Lung microvascular endothelial cell (primary cell): Measurements from ENCODE around the gene GNB1. TPM values are rescaled to one million over a fixed set of nuclear protein-coding genes. Genes with fewer than 3 reads are reported as not detected.

Experiments
- DNase-seq, 2 donors: peaks; one replicate each; pipeline versions ENCODE4 v3.0.0 to v3.0.0-alpha.2; 2010; ENCODE audit warnings: low read depth in 2 of 2
- total RNA-seq: library from RNA; depleted of rRNA; stranded (reverse); fragments of >200 nt; gene quantifications from 2 replicates; pipeline ENCODE4 v1.2.1, GENCODE V29; 2014

GNB1 gene
- total RNA-seq, 1 donor from 2014 or later, result 93.5 TPM

DNA sequence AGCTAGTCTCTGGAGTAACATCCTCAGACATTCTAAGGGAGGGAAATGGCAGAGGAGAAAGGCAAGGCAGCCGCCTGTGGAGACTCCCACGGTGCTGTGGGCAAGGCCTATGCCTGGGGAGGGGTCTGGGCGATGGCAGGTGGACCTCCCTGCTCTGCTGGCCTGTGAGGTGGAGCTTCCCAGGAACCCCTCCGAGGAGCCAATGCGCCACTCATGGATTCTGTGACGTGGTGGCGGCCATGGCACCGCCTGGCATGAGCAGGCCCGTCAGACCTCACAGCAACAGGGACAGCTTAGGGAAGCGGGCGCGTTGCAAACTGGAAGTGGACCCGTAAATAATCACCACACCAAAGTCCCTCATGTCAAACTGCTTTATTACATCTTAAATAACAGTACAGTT is 106.0 kb downstream of the GNB1 start:
- DNase-seq, result no peak

DNA sequence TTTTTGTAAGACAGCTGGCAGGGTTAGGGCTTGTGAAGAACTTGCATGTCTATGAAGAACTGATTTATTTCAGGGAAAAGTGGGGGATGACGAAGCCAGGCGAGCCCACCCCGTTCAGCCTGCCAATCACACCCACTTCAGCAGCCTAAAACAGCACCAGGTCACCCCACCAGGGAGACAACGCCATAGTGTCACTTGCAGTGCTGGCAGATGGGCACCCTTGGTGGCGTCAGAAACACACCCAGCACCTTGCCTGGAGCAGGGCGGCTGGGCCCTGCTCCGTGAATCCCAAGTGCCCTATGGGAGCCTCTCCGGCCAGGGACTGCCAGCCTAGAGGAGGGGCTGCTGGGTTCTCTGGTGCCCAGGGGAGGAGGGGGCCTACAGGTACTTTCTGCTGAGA is 107.6 kb downstream of the GNB1 start:
- DNase-seq, result no peak

DNA sequence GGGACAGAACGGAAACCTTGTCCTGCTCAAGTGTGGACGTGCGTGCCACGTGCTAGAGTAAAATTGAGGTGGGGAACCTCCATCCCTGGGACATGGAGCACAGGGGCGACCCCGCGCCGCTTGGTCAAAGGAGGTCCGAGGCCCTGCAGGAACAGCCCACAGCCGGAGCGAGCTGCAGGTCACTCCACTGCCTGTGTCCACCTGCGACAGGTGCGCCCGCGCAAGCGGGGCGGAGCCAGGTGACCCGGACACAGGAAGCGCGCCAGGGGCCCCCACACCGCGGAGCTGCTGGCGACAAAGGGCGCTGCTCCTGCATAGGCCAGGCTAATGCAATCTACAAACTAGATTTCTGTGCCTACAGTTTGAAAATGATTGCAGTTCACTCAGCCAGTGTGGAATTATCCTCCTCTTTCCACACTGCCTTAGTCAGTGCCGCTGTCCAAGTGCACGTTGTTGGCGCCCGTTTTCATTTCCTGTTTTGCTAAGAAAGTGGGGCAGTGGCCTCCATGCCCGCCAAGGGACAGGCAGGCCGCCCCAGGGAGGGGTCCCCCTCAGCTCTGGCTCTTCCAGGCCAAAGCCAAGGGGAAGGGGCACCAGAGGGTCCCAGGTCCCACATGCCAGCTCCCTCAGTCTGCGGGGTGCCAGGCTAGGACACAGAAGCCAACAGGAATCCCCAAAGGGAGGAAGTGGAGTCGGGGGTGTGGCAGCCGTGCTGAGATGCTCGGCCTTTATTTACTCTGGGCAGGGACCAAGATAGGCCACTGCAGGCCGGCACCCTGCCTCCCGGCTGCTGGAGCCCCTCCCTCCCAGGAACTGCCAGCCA is 108.3 kb downstream of the GNB1 start:
- DNase-seq, result peak; percentile 54 to 57

DNA sequence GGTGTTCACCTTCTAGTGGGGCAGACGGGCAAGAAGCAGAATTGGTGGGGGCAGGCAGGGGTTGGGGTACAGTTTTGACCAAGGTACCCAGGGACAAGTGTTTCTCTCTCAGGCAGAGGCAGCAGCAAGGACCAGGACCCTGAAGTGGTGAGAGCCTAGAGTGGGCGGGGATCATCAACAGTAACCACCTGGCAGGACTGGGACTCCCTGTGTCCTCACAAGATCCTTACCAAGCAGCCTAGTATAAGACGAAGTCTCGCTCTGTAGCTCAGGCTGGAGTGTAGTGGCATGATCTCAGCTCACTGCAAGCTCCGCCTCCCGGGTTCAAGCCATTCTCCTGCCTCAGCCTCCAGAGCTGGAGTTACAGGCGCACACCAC is 109.4 kb downstream of the GNB1 start:
- DNase-seq, result no peak

DNA sequence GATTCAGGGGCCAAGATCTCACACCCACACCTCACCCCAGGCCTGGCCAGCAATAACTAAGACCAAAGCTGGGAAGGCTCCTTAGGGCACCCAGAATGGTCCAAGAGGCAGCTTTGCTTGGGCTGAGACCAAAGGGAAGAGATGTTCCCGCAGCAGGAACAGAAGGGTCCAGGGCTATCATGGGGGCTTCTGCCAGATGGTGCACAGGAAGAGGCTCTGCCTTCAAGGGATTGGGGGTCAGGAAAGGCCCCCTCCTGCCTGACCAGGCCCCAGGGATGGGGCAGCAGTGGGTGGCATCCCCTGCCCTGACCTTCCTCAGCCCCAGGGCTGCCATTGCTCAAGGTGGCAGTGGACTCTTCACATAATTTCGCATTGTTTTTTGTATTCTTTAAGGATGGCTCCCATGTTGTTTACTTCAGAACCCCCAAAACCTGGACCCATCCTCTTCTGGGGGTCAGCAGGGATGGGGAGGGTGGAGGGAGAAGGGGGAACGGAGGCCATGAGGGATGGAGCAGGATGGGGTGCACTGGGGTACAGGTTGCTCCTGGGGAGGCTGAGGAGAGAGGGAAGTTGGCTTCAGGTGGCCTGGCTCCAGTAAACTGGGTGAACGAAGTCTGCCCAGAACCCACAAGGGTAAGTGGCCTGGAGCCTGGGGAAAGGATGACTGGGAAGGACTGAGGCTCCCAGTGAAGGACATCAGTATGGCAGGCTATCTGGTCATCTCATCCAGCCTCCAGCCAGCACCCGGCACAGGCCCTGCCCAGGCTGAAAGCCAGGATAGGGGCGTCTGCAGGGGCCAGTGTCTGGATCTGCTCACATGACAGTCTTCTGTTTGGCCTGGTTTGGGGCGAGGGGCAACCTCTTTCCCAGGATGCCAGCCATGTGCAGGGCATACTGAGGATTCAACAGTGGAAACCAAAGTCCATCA is 110.0 kb downstream of the GNB1 start:
- DNase-seq, result no peak

DNA sequence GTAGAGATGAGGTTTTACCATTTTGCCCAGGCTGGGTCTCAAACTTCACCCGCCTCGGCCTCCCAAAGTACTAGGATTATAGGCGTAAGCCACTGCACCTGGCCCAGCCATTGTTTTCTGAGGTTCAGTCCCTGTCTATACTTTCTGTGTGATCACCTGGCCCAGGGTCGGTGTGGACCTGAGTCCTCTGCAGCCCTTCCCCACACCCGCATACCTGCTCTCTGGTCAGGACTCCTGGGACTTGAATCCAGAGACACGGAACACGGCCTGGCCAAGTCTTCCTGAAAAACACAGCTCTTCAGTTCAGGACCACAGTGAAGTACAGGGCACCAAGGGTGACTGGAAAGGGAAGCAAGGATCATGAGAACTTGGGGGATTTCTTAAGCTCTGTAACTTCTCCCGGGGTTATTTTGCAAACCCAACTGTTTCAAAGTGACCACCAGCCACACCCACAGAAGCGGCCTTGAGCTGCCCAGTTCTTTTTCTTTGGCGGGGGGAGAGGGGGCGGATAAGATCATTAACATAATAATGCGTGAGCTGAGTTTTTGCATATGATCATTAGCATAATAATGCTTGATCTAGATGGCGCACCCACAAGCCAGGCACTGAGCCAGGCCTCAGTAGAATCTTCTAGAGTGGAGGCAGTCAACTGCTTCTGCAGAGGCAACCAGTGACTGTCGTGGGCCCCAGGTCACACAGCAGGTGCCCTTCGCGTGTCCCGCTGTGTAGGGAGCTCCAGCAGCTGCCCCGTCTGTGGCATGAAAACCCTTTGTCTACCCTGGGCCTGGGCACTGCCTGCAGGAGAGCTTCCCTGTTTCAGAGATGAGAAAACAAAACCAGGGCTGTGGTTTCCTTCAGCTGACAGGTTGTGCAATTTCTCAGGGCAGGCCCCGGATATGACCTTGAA is 110.9 kb downstream of the GNB1 start:
- DNase-seq, result peak in 1 of 2 donors; percentile 27

DNA sequence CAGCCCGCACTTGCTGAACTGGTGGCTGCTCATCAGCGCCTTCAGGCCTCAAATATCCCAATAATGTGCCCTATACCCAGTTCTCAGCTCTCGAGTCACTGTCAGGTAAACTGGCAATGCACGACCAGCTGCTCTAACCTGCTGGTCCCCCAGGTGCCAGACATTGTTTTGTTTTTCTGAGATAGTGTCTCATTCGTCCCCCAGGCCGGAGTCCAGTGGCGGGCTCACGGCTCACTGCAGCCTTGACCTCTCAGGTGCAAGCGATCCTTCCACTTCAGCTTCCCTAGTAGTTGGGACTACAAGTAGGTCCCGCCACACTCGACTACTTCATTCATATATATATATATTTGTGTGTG is 111.6 kb downstream of the GNB1 start:
- no peak for DNase-seq

DNA sequence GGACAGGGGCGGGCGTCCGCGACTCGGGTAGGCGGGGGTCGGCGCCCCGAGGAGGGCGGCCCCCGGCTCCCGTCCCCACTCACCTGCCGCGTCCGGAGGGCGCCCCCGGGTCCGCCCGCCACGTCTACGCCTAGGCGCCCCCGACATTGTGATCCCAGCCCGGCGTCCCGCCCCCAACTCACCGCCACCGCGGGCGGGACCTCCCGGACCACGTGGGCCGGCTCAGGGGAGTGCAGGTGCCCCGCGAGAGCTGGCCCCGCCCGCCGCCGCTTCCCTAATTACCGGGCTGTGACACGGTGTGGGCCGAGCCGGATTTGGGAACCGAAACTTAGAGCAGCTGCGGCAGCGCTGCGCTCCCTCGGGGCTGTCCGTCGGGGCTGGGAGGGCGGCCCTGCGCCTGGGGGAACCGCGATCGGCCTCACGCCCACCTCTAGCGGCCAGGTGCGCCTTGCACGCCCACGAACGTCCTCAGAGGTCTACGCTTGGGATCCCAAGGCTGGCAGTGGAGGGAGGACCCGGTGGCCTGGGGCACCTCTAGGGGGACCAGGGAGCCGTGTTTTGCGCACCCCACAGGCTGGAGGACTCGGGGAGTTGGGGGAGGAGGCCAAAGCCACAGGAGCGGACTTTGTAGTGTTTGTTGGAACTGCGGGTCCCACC is 112.1 kb downstream of the GNB1 start:
- DNase-seq, result peak in 1 of 2 donors; percentile 28

DNA sequence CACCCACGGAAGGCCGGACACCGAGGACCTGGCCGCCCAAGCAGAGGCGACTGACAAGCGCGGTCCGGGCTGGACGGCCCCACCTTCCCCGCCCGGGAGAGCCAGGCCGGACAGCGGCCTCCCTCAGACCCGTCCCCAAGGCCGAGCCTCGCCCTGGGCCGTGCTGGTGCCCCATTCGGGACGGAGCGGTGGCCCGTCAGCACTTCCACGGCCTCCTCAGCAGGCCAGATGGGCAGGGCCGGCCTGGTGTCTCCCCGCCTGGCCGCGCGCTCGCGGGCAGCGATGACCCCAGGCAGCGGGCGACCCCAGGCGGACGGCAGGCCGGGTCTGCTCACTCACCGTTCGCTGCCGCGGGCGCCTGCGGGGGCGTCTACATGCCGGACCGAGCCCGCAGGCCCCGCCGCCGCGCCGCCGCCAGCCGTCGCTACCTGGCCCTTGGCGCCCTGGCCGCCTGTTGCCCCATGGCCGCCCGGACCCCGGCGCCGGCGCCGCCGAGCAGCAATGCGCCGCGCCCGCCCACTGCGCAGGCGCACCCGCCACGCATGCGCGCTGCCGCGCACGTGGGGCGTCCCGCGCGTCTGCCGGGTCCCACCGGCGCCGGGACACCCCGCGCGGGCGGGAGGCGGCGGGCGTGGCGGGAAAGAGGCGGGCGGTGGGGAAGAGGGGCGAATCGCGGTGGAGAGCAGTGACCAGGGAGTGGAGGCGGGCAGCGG is 112.8 kb downstream of the GNB1 start, which contains the start of gene NADK:
Gene NADK, minus strand, starts transcription at position 521 of the 713 bp plus-strand sequence. CDS start 13,064 bp downstream, outside the sequence.
- peak; percentile 61 to 76 for DNase-seq

DNA sequence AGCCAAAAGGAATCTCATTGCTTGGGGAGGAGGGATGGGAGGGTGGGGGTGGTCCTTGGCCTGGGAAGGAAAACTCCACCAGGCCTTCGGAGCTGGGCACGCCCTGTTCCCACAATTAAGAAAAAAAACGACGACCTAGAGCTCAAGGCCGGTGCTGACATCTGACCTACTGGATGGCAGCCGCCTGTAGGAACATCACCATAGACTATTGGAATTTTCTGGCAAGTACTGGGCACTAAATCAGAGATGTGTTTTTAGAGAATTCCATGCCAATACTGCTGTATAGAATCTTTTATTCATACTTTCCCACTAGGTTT is 113.3 kb downstream of the GNB1 start:
- DNase-seq, result peak in 1 of 2 donors; percentile 40

DNA sequence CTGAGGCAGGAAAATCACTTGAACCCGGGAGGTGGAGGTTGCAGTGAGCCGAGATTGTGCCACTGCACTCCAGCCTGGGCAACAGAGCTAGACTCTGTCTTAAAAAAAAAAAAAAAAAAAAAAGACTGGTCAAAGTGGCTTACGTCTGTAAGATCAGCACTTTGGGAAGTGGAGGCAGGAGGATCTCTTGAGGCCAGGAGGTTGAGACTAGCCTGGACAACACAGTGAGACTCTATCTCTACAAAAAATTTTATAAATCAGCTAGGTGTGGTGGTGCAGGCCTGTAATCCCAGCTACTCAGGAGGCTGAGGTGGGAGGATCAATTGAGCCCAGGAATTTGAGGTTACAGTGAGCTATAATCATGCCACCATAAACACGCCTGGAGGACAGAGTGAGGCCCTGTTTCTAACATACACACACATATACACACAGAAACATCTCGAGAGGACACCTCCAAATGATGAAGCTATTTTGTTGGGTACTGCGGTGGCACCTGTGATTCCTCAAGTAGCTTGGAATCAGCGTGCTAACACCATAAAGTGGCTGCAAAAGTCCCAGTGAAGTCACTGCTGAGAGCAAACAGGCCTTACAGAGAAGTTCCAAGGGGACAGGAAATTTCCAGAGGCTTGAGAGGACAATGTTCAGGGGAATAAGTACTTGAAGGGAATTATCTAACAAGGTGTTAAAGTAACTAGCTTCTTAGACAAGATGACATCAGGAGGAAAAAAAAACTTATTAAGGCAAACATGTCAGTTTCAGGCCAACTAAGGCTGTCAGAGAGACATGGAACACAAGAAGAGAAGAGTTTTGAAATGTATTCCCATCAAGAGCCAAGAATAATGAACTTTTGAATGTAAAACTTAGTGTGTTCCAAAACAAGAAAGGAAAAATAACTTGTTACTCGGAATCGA is 114.0 kb downstream of the GNB1 start:
- DNase-seq, result no peak

DNA sequence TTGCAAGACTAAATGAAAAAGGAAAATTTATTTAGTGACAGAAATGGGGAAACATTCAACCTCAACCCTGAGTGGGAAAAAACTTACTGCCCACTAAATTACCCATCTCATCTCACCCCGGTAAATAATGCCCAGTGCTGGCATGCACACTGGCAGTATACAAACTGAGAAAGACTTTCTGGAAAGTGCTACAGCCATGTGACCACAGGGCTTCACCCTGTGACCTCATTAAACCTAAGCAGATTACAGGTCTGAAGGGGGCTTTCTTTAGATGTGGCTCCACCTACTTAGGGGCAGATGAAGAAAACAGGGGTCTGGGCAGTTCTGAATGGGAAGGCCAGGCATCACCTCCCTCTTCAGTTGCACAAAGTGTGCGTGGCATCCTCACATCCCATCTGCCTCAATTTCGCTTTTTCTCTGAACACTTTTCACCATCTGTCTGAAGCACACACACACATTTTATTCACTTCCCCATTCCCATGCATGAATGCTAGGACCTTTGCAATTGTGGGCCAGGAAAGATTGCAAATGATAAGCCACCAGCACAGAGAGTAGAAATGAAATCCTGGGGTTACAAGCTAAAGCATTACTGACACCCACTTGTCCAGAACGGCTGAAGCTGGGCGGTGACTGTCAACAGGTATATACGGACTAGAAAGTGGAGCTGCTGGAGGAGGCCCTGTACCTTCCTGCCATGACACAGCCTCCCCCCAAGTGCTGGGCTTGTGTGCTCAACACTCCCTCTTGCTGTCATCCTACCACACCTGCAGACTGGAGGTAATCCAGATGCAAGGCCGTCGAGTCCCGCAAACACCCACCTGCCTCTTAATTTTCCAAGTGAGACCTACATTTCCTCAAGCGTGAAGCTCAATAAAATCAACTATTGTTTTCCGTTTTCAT is 115.3 kb downstream of the GNB1 start:
- DNase-seq, result no peak

DNA sequence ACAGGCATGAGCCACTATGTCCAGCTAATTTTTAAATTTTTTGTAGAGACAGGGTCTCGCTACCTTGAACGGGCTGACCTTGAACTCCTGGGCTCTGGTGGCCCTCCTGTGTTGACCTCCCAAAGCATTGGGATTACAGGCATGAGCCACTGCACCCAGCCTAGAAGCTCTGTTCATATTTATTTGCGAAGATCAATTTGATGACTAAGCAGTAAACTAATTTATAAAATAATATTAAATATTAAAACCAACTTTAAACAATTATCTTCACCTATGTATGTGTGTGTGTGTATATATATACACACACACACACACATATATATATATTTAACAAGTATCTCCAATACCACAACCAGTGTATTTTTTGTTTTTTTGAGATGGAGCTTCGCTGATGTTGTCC is 117.0 kb downstream of the GNB1 start:
- no peak for DNase-seq

DNA sequence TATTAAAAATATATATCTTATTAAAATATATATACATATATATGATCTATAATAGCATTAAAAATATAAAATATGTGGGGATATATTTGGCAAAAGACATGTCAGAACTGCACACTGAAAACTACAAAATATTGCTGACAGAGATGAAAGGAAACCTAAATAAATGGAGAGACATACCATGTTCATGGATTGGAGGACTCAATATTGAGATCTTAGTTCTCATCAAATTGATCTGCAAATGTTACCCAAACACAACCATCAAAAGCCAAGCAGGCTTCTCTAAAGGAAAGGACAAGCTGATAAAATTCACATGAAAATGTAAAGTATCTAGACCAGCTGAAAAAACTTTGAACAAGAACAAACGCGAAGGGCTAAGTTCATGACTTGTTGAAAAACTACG is 119.8 kb downstream of the GNB1 start:
- no peak for DNase-seq

DNA sequence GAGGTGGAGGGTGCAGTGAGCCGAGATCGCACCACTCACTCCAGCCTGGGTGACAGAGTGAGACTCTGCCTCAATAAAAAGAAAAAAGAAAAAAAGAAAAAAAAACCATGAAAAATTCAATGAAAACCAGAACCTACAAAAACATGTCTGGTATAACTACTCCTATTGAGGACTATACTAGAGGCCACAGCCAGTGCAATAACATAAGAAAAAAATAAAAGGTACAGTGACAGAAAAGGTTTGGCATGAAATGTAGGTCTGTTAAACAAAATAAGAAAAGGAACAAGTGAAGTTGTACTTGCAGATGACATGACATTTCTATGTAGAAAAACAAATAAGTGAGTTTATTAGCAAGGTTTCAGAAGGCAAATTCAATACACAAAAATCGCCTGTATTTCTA is 120.8 kb downstream of the GNB1 start:
- DNase-seq, result no peak

DNA sequence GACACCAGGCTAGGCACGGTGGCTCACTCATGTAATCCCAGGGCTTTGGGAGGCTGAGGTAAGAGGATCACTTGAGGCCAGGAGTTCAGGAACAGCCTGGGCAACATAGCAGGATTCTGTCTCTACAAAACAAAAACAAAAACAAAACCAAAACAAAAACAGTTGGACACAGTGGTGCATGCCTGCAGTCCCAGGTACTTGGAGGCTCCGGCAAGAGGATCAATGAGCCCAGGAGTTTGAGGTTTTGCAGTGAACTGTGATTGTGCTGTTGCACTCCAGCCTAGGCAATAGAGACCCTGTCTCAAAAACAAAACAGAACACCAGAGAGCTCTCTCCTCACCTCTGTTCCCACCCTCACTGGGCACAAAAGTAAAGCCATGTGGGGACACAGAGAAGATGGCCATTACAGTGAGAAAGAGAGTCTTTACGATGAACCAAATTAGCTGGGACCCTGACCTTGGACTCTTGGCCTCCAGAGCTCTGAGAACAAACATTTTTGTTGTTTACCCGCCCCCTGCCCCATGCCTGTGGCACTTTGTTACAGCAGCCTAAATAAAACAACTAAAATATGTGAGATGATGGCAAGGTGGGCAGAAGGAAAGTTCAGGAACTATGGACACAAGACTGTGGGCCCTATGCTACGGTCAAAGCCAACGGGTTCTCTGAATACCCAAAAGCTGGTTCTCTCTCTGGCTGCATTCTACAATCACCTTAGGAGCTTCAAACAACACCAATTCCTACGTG is 122.5 kb downstream of the GNB1 start:
- no peak for DNase-seq

DNA sequence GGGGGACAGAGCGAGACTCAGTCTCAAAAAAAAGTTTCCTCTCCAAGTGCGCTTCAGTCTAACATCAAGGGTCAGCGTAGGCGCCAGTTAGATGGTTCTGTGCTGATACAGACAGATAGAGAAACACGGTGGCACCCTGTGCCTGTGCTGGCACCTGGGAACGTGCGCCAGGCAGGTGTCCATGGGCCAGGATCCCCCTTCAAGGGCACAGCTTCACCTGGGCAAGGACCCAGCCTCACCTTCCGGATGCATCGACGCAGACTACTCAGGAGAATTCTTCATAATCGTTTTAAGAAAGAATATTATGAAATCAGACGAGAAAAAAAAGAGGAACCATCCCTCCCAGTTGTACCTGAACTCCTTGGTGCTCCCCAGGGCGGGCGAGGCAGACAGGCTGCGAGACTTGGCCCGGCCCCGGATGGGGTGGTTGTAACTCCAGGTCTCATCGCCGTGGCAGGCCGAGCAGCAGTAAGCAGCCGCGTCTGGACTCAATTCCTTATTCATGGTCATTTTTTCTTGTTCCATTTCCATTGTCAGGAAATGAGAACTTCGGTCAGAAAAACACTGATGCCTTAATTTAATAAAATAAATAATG is 125.9 kb downstream of the GNB1 start:
- DNase-seq, result no peak
